H9 (cell line): ENCODE data around the gene MT4. TPM values are rescaled to one million over a fixed set of nuclear protein-coding genes. Genes with fewer than 3 reads are reported as not detected.

Source experiments
- DNase-seq: peaks from one replicate; pipeline ENCODE4 v3.0.0-alpha.2; 2017
- H2AFZ ChIP-seq: one replicate; pipeline ENCODE4 v1.6.1; 2013; ENCODE audit warnings: mild to moderate bottlenecking, low read length, control low read depth, moderate library complexity
- H2AK5ac ChIP-seq: 2 replicates; pipeline ENCODE4 v1.6.1; 2013; ENCODE audit warnings: low read length, control low read depth, mixed read lengths; ENCODE audit not compliant: insufficient read length
- H2BK120ac ChIP-seq: one replicate; pipeline ENCODE4 v1.6.1; 2013; ENCODE audit warnings: low read depth, mild to moderate bottlenecking, low read length, control low read depth, inconsistent platforms; ENCODE audit not compliant: poor library complexity, severe bottlenecking
- H2BK12ac ChIP-seq: 2 replicates; pipeline ENCODE4 v1.6.1; 2013; ENCODE audit warnings: low read length, control low read depth, mixed read lengths, low read depth; ENCODE audit not compliant: insufficient read length
- H2BK15ac ChIP-seq: 2 replicates; pipeline ENCODE4 v1.6.1; 2013; ENCODE audit warnings: low read depth, low read length, control low read depth
- H2BK20ac ChIP-seq: one replicate; pipeline ENCODE4 v1.6.1; 2013; ENCODE audit warnings: low read depth, mild to moderate bottlenecking, low read length, control low read depth, inconsistent platforms; ENCODE audit not compliant: poor library complexity, severe bottlenecking
- H2BK5ac ChIP-seq: 2 replicates; pipeline ENCODE4 v1.6.1; 2013; ENCODE audit warnings: low read length, control low read depth, mixed read lengths; ENCODE audit not compliant: insufficient read length
- H3K14ac ChIP-seq: 2 replicates; pipeline ENCODE4 v1.6.1; 2013; ENCODE audit warnings: low read length, control low read depth; ENCODE audit not compliant: insufficient read depth
- H3K18ac ChIP-seq: 2 replicates; pipeline ENCODE4 v1.6.1; 2013; ENCODE audit warnings: low read depth, mild to moderate bottlenecking, mixed read lengths, low read length, control low read depth; ENCODE audit not compliant: insufficient read length
- H3K23ac ChIP-seq: 2 replicates; pipeline ENCODE4 v1.6.1; 2013; ENCODE audit warnings: low read length, control low read depth, mixed read lengths, low read depth; ENCODE audit not compliant: insufficient read length
- H3K23me2 ChIP-seq: 2 replicates; pipeline ENCODE4 v1.6.1; 2013; ENCODE audit warnings: low read depth, mild to moderate bottlenecking, mixed read lengths, low read length, control low read depth; ENCODE audit not compliant: insufficient read length, poor library complexity, severe bottlenecking
- H3K27ac ChIP-seq: 2 replicates; pipeline ENCODE4 v1.5.1; 2013; ENCODE audit warnings: low read length, control low read depth, mixed read lengths, low read depth; ENCODE audit not compliant: insufficient read length
- H3K27me3 ChIP-seq: 2 replicates; pipeline ENCODE4 v1.6.1; 2013; ENCODE audit warnings: low read length, control low read depth, inconsistent platforms; ENCODE audit not compliant: insufficient read depth
- H3K4ac ChIP-seq: 2 replicates; pipeline ENCODE4 v1.6.1; 2013; ENCODE audit warnings: low read depth, mild to moderate bottlenecking, control low read depth, inconsistent platforms, low read length, moderate library complexity
- H3K4me1 ChIP-seq: 2 replicates; pipeline ENCODE4 v1.6.1; 2013; ENCODE audit warnings: low read length, control low read depth, inconsistent platforms; ENCODE audit not compliant: insufficient read depth
- H3K4me2 ChIP-seq: 2 replicates; pipeline ENCODE4 v1.6.1; 2013; ENCODE audit warnings: low read length, control low read depth, mixed read lengths; ENCODE audit not compliant: insufficient read length, insufficient read depth
- H3K56ac ChIP-seq: 2 replicates; pipeline ENCODE4 v1.6.1; 2013; ENCODE audit warnings: low read depth, mild to moderate bottlenecking, mixed read lengths, low read length, control low read depth; ENCODE audit not compliant: insufficient read length
- H3K79me1 ChIP-seq: 2 replicates; pipeline ENCODE4 v1.6.1; 2013; ENCODE audit warnings: low read depth, mild to moderate bottlenecking, moderate library complexity, low read length, control low read depth, inconsistent platforms; ENCODE audit not compliant: insufficient read depth, poor library complexity, severe bottlenecking
- H3K79me2 ChIP-seq: 2 replicates; pipeline ENCODE4 v1.6.1; 2013; ENCODE audit warnings: low read length, control low read depth, inconsistent platforms; ENCODE audit not compliant: insufficient read depth
- H3K9ac ChIP-seq: 2 replicates; pipeline ENCODE4 v1.6.1; 2013; ENCODE audit warnings: low read length, control low read depth, mixed read lengths; ENCODE audit not compliant: insufficient read length; ENCODE audit errors: extremely low read depth
- H3K9me3 ChIP-seq: one replicate; pipeline ENCODE4 v1.6.1; 2013; ENCODE audit warnings: low read depth, low read length, inconsistent platforms; ENCODE audit not compliant: control insufficient read depth
- H3T11ph ChIP-seq: one replicate; pipeline ENCODE4 v1.6.1; 2013; ENCODE audit warnings: mild to moderate bottlenecking, low read length, control low read depth, inconsistent platforms
- H4K20me1 ChIP-seq: one replicate; pipeline ENCODE4 v1.6.1; 2013; ENCODE audit not compliant: control insufficient read depth, insufficient read length, insufficient read depth
- H4K5ac ChIP-seq: 2 replicates; pipeline ENCODE4 v1.6.1; 2013; ENCODE audit warnings: low read depth, mild to moderate bottlenecking, mixed read lengths, low read length, control low read depth; ENCODE audit not compliant: insufficient read length
- H4K8ac ChIP-seq: replicated peaks from 2 replicates; pipeline ENCODE4 v1.6.1; 2013; ENCODE audit warnings: low read length, control low read depth, mixed read lengths, low read depth; ENCODE audit not compliant: insufficient read length
- H4K91ac ChIP-seq: 2 replicates; pipeline ENCODE4 v1.6.1; 2013; ENCODE audit warnings: low read depth, mild to moderate bottlenecking, moderate library complexity, mixed read lengths, low read length, control low read depth; ENCODE audit not compliant: insufficient read length
- H3K27ac Mint-ChIP-seq, 3 experiments: 2 replicates in 2 of 3; 3 replicates in 1 of 3; pipeline ENCODE4 v1.8.0; 2020 to 2021; ENCODE audit warnings: mixed read lengths in 3 of 3, mild to moderate bottlenecking in 1 of 3, moderate library complexity in 1 of 3
- H3K27me3 Mint-ChIP-seq: 2 replicates; pipeline ENCODE4 v1.8.0; 2021; ENCODE audit warnings: low read depth, mild to moderate bottlenecking, moderate library complexity, mixed read lengths
- H3K36me3 Mint-ChIP-seq, 3 experiments: 2 replicates in 2 of 3; 3 replicates in 1 of 3; pipeline ENCODE4 v1.8.0; 2020 to 2021; ENCODE audit warnings: low read depth in 3 of 3, mixed read lengths in 3 of 3; ENCODE audit not compliant: insufficient read depth in 1 of 3
- H3K4me1 Mint-ChIP-seq, 2 experiments: 2 replicates each; pipeline ENCODE4 v1.8.0; 2020; ENCODE audit warnings: mixed read lengths in 2 of 2
- H3K4me3 Mint-ChIP-seq, 2 experiments: 2 replicates in 1 of 2; 3 replicates in 1 of 2; pipeline ENCODE4 v1.8.0; 2020 to 2021; ENCODE audit warnings: mild to moderate bottlenecking in 2 of 2, mixed read lengths in 2 of 2, moderate library complexity in 1 of 2
- H3K9me3 Mint-ChIP-seq, 2 experiments: 2 replicates in 1 of 2; 3 replicates in 1 of 2; pipeline ENCODE4 v1.8.0; 2020; ENCODE audit warnings: mild to moderate bottlenecking in 2 of 2, mixed read lengths in 2 of 2, moderate library complexity in 1 of 2
- WGBS: extraction: QIAGEN DNeasy Blood & Tissue Kit; methylation state at CpG from one replicate; pipeline ENCODE4 v1.1.7; 2013; ENCODE audit warnings: missing lambda C conversion rate, low lambda C conversion rate, mixed read lengths; ENCODE audit not compliant: insufficient read length; ENCODE audit errors: extremely low coverage; 5-methylcytosine and 5-hydroxymethylcytosine counted together
- total RNA-seq: library from RNA; stranded (reverse); gene quantifications from 2 replicates; pipeline ENCODE4 v1.2.1, GENCODE V29; 2021
- TF ChIP-seq, protein P1 (sequence below): fragments of 200-600 bp; sonication (generic); conservative IDR thresholded peaks from 3 replicates; pipeline ENCODE4 v1.8.0; 2021; ENCODE audit warnings: antibody characterized with exemption, mild to moderate bottlenecking

The MT4 gene
- total RNA-seq, 1 experiment from 2014 or later: not detected

DNA sequence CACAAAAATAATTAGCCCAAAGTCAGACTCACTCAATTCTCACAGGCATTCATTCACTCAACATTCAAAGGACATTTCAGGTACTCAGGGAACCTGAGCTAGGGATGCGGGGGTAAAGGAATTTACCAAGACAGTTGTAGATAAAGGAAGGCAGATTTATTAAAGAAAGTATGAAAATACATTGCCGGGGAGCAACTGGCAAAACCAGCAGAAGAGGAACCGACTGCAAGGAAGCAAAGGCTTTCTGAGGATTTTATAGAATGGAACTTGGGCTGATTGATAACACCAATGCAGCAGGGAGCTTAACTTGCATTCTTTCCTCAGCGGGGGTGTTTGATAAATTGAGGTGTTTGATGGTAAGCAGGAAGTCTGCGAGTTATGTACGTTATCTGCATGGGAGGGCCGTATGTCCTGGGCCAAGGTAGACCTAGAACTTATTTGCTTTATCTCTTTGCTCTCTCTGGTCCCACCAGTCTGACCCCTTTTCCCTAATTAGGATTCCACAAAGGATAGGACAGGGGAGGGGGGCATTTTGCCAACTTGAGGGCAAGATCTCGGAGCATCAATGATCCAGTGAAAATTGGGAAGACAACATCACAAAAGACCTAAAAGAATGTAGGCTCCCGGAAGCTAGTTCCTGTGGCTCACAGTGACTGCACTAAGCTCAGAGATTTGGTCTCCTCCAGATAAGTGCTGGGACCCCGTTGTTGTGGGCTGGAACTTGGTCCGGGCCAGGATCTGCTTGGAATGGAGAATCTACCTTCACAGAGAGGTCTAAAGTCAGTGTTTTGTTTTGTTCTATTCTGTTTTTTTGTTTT is 18.7 kb downstream of the MT4 start:
- Histone ChIP-seq H3K14ac (no peak overlapping the region), H2BK5ac (no peak overlapping the region), H3K4ac (no peak overlapping the region), H3K23me2 (no peaks in the 10 kb centered on the region), H3K79me2 (no peaks in the 10 kb centered on the region), H3K9ac (no peak overlapping the region), H2BK20ac (no peak overlapping the region), H2BK12ac (no peak overlapping the region), H4K5ac (no peak overlapping the region), H4K20me1 (no peaks in the 10 kb centered on the region), H3K18ac (no peak overlapping the region), H3K9me3 (no peaks in the 10 kb centered on the region), H2BK15ac (no peak overlapping the region), H3K27ac (no peak overlapping the region), H2AFZ (no peak overlapping the region), H3K27me3 (no peaks in the 10 kb centered on the region; the same call in 1 of the 2 replicates), H3K4me1 (no peaks in the 10 kb centered on the region; the same call in 1 of the 2 replicates), H4K8ac (no peak overlapping the region), H2BK120ac (no peak overlapping the region), H3K56ac (no peak overlapping the region), H3K79me1 (no peaks in the 10 kb centered on the region), H3K23ac (no peak overlapping the region), H3T11ph (no peak overlapping the region), H3K4me2 (no peak overlapping the region), H2AK5ac (no peak overlapping the region), H4K91ac (no peak overlapping the region)
- Mint-ChIP-seq H3K27me3 (peaks cover 77% of the 10 kb centered on the region), H3K27ac (no peak overlapping the region), H3K4me3 (no peak overlapping the region), H3K9me3 (no peaks in the 10 kb centered on the region; a peak in 1 of 5 replicates), H3K36me3 (no peaks in the 10 kb centered on the region), H3K4me1 (peaks cover 5 to 6% of the 10 kb centered on the region in 2 experiments)
- no CpG with 5 or more reads among the region's 11 CpGs for WGBS
- no peak for DNase-seq
- TF ChIP-seq, protein P1, sequence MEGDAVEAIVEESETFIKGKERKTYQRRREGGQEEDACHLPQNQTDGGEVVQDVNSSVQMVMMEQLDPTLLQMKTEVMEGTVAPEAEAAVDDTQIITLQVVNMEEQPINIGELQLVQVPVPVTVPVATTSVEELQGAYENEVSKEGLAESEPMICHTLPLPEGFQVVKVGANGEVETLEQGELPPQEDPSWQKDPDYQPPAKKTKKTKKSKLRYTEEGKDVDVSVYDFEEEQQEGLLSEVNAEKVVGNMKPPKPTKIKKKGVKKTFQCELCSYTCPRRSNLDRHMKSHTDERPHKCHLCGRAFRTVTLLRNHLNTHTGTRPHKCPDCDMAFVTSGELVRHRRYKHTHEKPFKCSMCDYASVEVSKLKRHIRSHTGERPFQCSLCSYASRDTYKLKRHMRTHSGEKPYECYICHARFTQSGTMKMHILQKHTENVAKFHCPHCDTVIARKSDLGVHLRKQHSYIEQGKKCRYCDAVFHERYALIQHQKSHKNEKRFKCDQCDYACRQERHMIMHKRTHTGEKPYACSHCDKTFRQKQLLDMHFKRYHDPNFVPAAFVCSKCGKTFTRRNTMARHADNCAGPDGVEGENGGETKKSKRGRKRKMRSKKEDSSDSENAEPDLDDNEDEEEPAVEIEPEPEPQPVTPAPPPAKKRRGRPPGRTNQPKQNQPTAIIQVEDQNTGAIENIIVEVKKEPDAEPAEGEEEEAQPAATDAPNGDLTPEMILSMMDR: no peak
